ENCODE data around the gene TROAP.

DNA sequence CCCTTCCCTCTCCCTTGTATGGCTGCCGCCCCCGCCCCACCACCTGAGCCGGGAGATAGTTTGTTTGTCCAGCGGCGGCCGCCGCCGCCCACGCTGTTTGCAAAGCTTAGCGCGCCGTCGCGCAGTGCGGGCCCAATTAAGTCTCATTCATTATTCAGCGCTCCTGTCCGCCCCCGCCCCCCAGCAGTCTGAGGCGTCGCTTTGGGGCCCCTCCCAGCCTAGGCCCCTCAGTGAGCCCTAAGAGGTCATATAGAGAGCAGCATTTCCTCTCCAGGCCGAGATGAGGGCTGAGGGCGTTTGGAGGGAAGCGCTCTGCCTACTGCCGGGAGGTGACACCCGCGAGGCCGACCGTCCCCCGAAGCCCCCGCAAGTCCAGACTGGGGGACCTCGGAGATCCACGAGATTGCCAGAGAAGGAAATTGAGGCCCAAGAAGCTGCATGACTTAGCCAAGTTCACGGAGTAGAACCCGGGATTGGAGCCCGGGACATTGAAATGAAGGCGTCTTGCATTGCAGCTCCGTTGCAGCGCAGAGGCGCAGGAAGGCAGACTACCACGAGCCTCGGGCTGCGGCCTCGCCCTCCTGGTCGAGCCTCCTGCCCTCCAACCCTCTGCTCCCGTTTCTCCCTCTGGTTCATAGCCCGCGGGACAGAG, 23.7 kb downstream of the TROAP start, which contains the start of gene DNAJC22:
- no peak for TF ChIP-seq ZNF501 (tag by site-specific recombination; IDR thresholded peaks at IDR 0.05)
- TF ChIP-seq ZNF132 (tag by site-specific recombination; IDR thresholded peaks at IDR 0.05; ENCODE audit: borderline replicate concordance) = no peak
- no peak for TF ChIP-seq ZNF530 (tag by site-specific recombination; IDR thresholded peaks at IDR 0.05; ENCODE audit: low read depth)
- TF ChIP-seq, protein P1, sequence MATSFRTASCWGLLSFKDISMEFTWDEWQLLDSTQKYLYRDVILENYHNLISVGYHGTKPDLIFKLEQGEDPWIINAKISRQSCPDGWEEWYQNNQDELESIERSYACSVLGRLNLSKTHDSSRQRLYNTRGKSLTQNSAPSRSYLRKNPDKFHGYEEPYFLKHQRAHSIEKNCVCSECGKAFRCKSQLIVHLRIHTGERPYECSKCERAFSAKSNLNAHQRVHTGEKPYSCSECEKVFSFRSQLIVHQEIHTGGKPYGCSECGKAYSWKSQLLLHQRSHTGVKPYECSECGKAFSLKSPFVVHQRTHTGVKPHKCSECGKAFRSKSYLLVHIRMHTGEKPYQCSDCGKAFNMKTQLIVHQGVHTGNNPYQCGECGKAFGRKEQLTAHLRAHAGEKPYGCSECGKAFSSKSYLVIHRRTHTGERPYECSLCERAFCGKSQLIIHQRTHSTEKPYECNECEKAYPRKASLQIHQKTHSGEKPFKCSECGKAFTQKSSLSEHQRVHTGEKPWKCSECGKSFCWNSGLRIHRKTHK (tag by site-specific recombination; IDR thresholded peaks at IDR 0.05) = no peak
- TF ChIP-seq YY1 (tag by site-specific recombination; IDR thresholded peaks at IDR 0.05) = no peak
- no peak for TF ChIP-seq ZNF558 (tag by site-specific recombination; IDR thresholded peaks at IDR 0.05)
- no peak for TF ChIP-seq ZNF660 (tag by site-specific recombination; IDR thresholded peaks at IDR 0.05)
- TF ChIP-seq ZNF24 (tag by site-specific recombination; IDR thresholded peaks at IDR 0.05) = peak; percentile 42
- no peak for TF ChIP-seq MYNN (tag by site-specific recombination; IDR thresholded peaks at IDR 0.05; ENCODE audit: borderline replicate concordance)
- TF ChIP-seq, protein P2, sequence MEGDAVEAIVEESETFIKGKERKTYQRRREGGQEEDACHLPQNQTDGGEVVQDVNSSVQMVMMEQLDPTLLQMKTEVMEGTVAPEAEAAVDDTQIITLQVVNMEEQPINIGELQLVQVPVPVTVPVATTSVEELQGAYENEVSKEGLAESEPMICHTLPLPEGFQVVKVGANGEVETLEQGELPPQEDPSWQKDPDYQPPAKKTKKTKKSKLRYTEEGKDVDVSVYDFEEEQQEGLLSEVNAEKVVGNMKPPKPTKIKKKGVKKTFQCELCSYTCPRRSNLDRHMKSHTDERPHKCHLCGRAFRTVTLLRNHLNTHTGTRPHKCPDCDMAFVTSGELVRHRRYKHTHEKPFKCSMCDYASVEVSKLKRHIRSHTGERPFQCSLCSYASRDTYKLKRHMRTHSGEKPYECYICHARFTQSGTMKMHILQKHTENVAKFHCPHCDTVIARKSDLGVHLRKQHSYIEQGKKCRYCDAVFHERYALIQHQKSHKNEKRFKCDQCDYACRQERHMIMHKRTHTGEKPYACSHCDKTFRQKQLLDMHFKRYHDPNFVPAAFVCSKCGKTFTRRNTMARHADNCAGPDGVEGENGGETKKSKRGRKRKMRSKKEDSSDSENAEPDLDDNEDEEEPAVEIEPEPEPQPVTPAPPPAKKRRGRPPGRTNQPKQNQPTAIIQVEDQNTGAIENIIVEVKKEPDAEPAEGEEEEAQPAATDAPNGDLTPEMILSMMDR (tag by site-specific recombination; IDR thresholded peaks at IDR 0.05) = peak; percentile 22; the same call in 1 of the 2 replicates
- no peak for TF ChIP-seq KLF16 (tag by site-specific recombination; IDR thresholded peaks at IDR 0.05)

All from HEK293 (cell line).